Natural killer cell (primary cell): ENCODE results near the gene GPR157. TPM values are rescaled to one million over a fixed set of nuclear protein-coding genes. Genes with fewer than 3 reads are reported as not detected.
"Not testable (repeated sequence)": the region's sequence is repeated elsewhere in the genome, so short reads cannot be mapped to it uniquely, and the experiment has no call there.

Experiments
- ATAC-seq, 3 donors: fragments of 150-1000 bp in 2 of 3; fragments of 200-7000 bp in 1 of 3; cut with Tn5 transposase; 1 replicate in 1 of 3; 2 replicates in 2 of 3; pipeline ENCODE4 v1.10.0; 2021; ENCODE audit warnings: mild to moderate bottlenecking in 2 of 3, moderate library complexity in 2 of 3
- DNase-seq, 2 donors: peaks; one replicate each; pipeline versions ENCODE4 v3.0.0 to v3.0.0-alpha.2; 2013 to 2021; ENCODE audit warnings: mixed read lengths in 1 of 2
- H3K27ac ChIP-seq: one replicate; pipeline ENCODE4 v1.5.1; 2013; ENCODE audit warnings: mild to moderate bottlenecking, low read length
- H3K27me3 ChIP-seq: one replicate; pipeline ENCODE4 v1.6.1; 2013; ENCODE audit warnings: low read length; ENCODE audit not compliant: control insufficient read depth, insufficient read depth
- H3K36me3 ChIP-seq: one replicate; pipeline ENCODE4 v1.6.1; 2013; ENCODE audit warnings: low read length; ENCODE audit not compliant: control insufficient read depth, insufficient read depth
- H3K4me1 ChIP-seq: one replicate; pipeline ENCODE4 v1.6.1; 2013; ENCODE audit warnings: low read length; ENCODE audit not compliant: control insufficient read depth, insufficient read depth
- H3K4me3 ChIP-seq: one replicate; pipeline ENCODE4 v1.5.1; 2013; ENCODE audit warnings: low read length
- H3K9me3 ChIP-seq: one replicate; pipeline ENCODE4 v1.6.1; 2013; ENCODE audit warnings: low read length; ENCODE audit not compliant: control insufficient read depth, insufficient read depth
- H3K27ac Mint-ChIP-seq, 2 donors: one replicate each; pipeline ENCODE4 v1.8.0; 2022; ENCODE audit warnings: mild to moderate bottlenecking in 2 of 2, mixed read lengths in 2 of 2, moderate library complexity in 1 of 2
- H3K27me3 Mint-ChIP-seq, 2 donors: one replicate each; pipeline ENCODE4 v1.8.0; 2022; ENCODE audit warnings: low read depth in 2 of 2, mixed read lengths in 2 of 2
- H3K36me3 Mint-ChIP-seq: one replicate; pipeline ENCODE4 v1.8.0; 2022; ENCODE audit warnings: mixed read lengths
- H3K4me1 Mint-ChIP-seq, 2 donors: one replicate each; pipeline ENCODE4 v1.8.0; 2022; ENCODE audit warnings: mixed read lengths in 2 of 2
- H3K4me3 Mint-ChIP-seq: one replicate; pipeline ENCODE4 v1.8.0; 2022; ENCODE audit warnings: mild to moderate bottlenecking, moderate library complexity, mixed read lengths
- H3K9me3 Mint-ChIP-seq, 2 donors: one replicate each; pipeline ENCODE4 v1.8.0; 2022; ENCODE audit warnings: mixed read lengths in 2 of 2
- CTCF ChIP-seq: fragments of 200-600 bp; IDR thresholded peaks from one replicate; pipeline ENCODE4 v1.8.0; 2022; ENCODE audit warnings: antibody characterized with exemption
- WGBS: methylation state at CpG from one replicate; pipeline ENCODE4 v1.1.7; 2013; ENCODE audit warnings: missing lambda C conversion rate; ENCODE audit not compliant: insufficient coverage; 5-methylcytosine and 5-hydroxymethylcytosine counted together
- intact Hi-C: fragments of 100-400 bp; cut with micrococcal nuclease; formaldehyde crosslinking; loops from one replicate; pipeline ENCODE4 v1.14.2; 2022
- total RNA-seq, 4 donors: library from RNA; stranded (reverse); fragments of 120-200 nt in 1 of 4; gene quantifications; one replicate each; pipeline versions ENCODE4 v1.2.3 to v1.2.4, GENCODE V29; 2013 to 2022

The GPR157 gene
- total RNA-seq, 3 donors from 2014 or later (not counting 1 experiment from before 2014, with no cell fraction given) = 1.00 to 1.2 (median 1.1) TPM

DNA sequence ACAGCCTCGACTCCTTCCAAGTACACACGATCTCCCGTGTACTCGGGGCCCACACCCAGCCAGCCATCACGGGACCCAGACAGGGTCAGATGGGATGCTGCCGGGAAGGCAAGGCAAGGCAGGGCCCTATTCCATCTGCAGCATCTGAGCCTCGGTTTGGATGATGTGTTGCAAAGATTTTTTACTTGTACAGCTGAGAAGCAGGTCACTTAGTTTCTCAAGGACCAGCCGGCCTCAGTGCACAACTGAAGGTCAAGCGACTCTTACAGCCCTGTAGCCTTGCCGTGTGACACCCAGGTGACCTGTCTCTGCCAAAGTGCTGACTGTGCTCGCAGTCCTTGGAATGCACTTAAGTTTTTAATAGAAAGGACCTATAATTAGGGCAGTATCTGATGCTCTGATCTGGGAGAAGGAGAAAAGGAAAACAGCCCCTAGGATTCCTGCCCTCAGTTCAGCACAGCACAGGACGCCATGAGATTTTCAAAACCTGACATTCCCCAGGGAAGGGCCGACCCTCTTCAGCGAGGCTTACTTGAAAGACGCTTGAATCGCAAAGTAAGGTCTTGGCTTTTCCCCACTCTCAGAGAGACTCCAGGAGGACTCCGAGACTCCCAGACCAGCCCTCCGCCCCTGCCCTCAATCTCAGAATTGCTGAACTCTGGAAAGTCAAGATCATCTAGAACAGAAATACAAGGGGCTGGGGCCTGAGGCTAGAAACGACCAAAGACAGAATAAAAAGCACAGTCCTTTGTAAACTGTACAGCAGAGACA lies 1.3 kb downstream of the GPR157 start:
- H3K4me1 Mint-ChIP-seq = peaks cover 6 to 21% of the 10 kb centered on the region in 2 donors
- intact Hi-C loops = no loop called here
- ATAC-seq (no peak), DNase-seq (no peak)
- no peaks in the 10 kb centered on the region for H3K36me3 ChIP-seq
- no peaks in the 10 kb centered on the region for H3K36me3 Mint-ChIP-seq
- H3K4me1 ChIP-seq = peaks cover 20% of the 10 kb centered on the region
- no peak overlapping the region for H3K27ac ChIP-seq
- no peaks in the 10 kb centered on the region for H3K9me3 Mint-ChIP-seq
- no peaks in the 10 kb centered on the region for H3K9me3 ChIP-seq
- no peak overlapping the region for H3K27ac Mint-ChIP-seq
- no peak for TF ChIP-seq CTCF
- no peak overlapping the region for H3K4me3 ChIP-seq
- H3K4me3 Mint-ChIP-seq = peak overlapping the region; percentile 93
- H3K27me3 Mint-ChIP-seq = peaks cover 0 to 7% of the 10 kb centered on the region in 2 donors
- 91% methylated on average over 19 of the region's 19 CpGs for WGBS
- no peaks in the 10 kb centered on the region for H3K27me3 ChIP-seq

- Histone ChIP-seq H3K27ac (no peak overlapping the region), H3K36me3 (no peaks in the 10 kb centered on the region), H3K27me3 (no peaks in the 10 kb centered on the region), H3K9me3 (no peaks in the 10 kb centered on the region), H3K4me1 (peaks cover 29% of the 10 kb centered on the region), H3K4me3 (no peak overlapping the region)
- H3K27ac Mint-ChIP-seq = no peak overlapping the region
- no peak overlapping the region for H3K4me3 Mint-ChIP-seq
- intact Hi-C loops = no loop called here
- peaks cover 11 to 21% of the 10 kb centered on the region in 2 donors for H3K4me1 Mint-ChIP-seq
- WGBS = 90% methylated on average over 1 of the region's 2 CpGs
- peaks cover 0 to 14% of the 10 kb centered on the region in 2 donors for H3K27me3 Mint-ChIP-seq
- no peaks in the 10 kb centered on the region for H3K9me3 Mint-ChIP-seq
- no peak for TF ChIP-seq CTCF
- DNase-seq = no peak
- no peaks in the 10 kb centered on the region for H3K36me3 Mint-ChIP-seq
- no peak for ATAC-seq
Measured at GRCh38 chr1:9126511-9126910, 2.4 kb downstream of the GPR157 start.

GRCh38 chr1:9125847-9126246 lies 3.1 kb downstream of the GPR157 start:
- H3K9me3 ChIP-seq, H3K36me3 Mint-ChIP-seq, intact Hi-C loops, H3K27ac Mint-ChIP-seq, H3K36me3 ChIP-seq, H3K27me3 ChIP-seq, H3K27ac ChIP-seq, H3K4me3 Mint-ChIP-seq, DNase-seq, H3K4me3 ChIP-seq, ATAC-seq, H3K9me3 Mint-ChIP-seq: not testable (repeated sequence)
- H3K27me3 Mint-ChIP-seq = peaks cover 0 to 14% of the 10 kb centered on the region in 2 donors
- peaks cover 11 to 21% of the 10 kb centered on the region in 2 donors for H3K4me1 Mint-ChIP-seq
- WGBS = 68% methylated on average over 8 of the region's 9 CpGs
- peaks cover 29% of the 10 kb centered on the region for H3K4me1 ChIP-seq

GRCh38 chr1:9125325-9125724 lies 3.6 kb downstream of the GPR157 start:
- intact Hi-C loops = no loop called here
- Mint-ChIP-seq H3K4me1 (peaks cover 11 to 20% of the 10 kb centered on the region in 2 donors), H3K4me3 (no peak overlapping the region), H3K9me3 (no peaks in the 10 kb centered on the region), H3K27me3 (peaks cover 0 to 14% of the 10 kb centered on the region in 2 donors), H3K36me3 (no peaks in the 10 kb centered on the region), H3K27ac (no peak overlapping the region)
- no peak overlapping the region for H3K4me3 ChIP-seq
- H3K36me3 ChIP-seq = no peaks in the 10 kb centered on the region
- TF ChIP-seq CTCF = no peak
- H3K27ac ChIP-seq = no peak overlapping the region
- ATAC-seq (no peak), DNase-seq (no peak)
- peaks cover 29% of the 10 kb centered on the region for H3K4me1 ChIP-seq
- no peaks in the 10 kb centered on the region for H3K9me3 ChIP-seq
- WGBS = 74% methylated on average over 4 of the region's 4 CpGs
- no peaks in the 10 kb centered on the region for H3K27me3 ChIP-seq

DNA sequence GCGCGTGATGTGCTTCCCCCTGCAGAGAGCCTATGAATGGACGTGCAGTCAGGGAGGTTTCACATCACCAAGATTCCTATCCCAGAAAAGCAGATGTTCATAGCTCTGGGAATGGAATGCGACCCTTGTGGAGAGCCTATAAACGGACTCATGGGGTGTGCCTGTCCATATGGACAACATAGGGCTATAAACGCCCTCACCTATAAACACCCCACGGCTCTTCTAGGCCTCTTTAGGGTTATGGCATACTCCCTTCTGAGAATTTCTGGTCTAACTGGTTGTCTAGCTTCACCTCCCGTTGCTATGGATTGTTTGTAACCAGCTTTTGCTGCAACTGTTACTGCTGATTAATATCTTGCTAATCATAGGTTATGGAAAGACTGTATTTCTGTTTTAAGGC lies 4.5 kb downstream of the GPR157 start:
- H3K9me3 ChIP-seq, H3K36me3 ChIP-seq, H3K27me3 ChIP-seq, H3K36me3 Mint-ChIP-seq, H3K27ac Mint-ChIP-seq, ATAC-seq, H3K27ac ChIP-seq, H3K9me3 Mint-ChIP-seq, H3K4me3 Mint-ChIP-seq, H3K4me3 ChIP-seq, DNase-seq, intact Hi-C loops: not testable (repeated sequence)
- Mint-ChIP-seq H3K27me3 (peaks cover 0 to 14% of the 10 kb centered on the region in 2 donors), H3K4me1 (peaks cover 11% of the 10 kb centered on the region in 2 donors)
- H3K4me1 ChIP-seq = peaks cover 28% of the 10 kb centered on the region
- 98% methylated on average over 5 of the region's 8 CpGs for WGBS

- H3K4me3 Mint-ChIP-seq, H3K27me3 ChIP-seq, H3K36me3 ChIP-seq, H3K27ac ChIP-seq, H3K4me1 Mint-ChIP-seq, intact Hi-C loops, DNase-seq, H3K9me3 Mint-ChIP-seq, ATAC-seq, H3K4me3 ChIP-seq, H3K27ac Mint-ChIP-seq, H3K36me3 Mint-ChIP-seq, H3K9me3 ChIP-seq: not testable (repeated sequence)
- 100% methylated on average over 2 of the region's 2 CpGs for WGBS
- peaks cover 0 to 14% of the 10 kb centered on the region in 2 donors for H3K27me3 Mint-ChIP-seq
- peaks cover 27% of the 10 kb centered on the region for H3K4me1 ChIP-seq
Measured at GRCh38 chr1:9123665-9124064, 5.2 kb downstream of the GPR157 start.
